ENCODE data around the gene CNN1.

Gene CNN1

GRCh38 chr19:11574689-11575088 lies 36.0 kb downstream of the CNN1 start:
- no peak for TF ChIP-seq CTCF (conservative IDR thresholded peaks at IDR 0.05; ENCODE audit: low read depth, low read length)
- H3K4me1 ChIP-seq (ENCODE audit: low read depth, poor library complexity, severe bottlenecking) = no peaks in the 10 kb centered on the region
- no peaks in the 10 kb centered on the region for H3K27me3 ChIP-seq (ENCODE audit: insufficient read depth, low read depth)
- no peak overlapping the region for H3K27ac ChIP-seq
- H4K20me1 ChIP-seq (ENCODE audit: insufficient read depth) = no peaks in the 10 kb centered on the region
- no peaks in the 10 kb centered on the region for H3K79me2 ChIP-seq (ENCODE audit: insufficient read depth, low read depth)
- H3K4me3 ChIP-seq (IDR thresholded peaks at IDR 0.05; ENCODE audit: insufficient read depth, low read depth, low read length) = no peak overlapping the region
- H3K9ac ChIP-seq = no peak overlapping the region
- H3K4me2 ChIP-seq = no peak overlapping the region
- H3K36me3 ChIP-seq (ENCODE audit: insufficient read depth) = no peaks in the 10 kb centered on the region
- H2AFZ ChIP-seq (ENCODE audit: low read depth) = no peak overlapping the region

GRCh38 chr19:11576227-11576626 lies 37.6 kb downstream of the CNN1 start:
- H3K4me1 ChIP-seq (ENCODE audit: low read depth, poor library complexity, severe bottlenecking) = peaks cover 2% of the 10 kb centered on the region
- H3K27me3 ChIP-seq (ENCODE audit: insufficient read depth, low read depth) = no peaks in the 10 kb centered on the region
- H3K79me2 ChIP-seq (ENCODE audit: insufficient read depth, low read depth) = no peaks in the 10 kb centered on the region
- TF ChIP-seq CTCF (conservative IDR thresholded peaks at IDR 0.05; ENCODE audit: low read depth, low read length) = no peak
- no peak overlapping the region for H3K4me2 ChIP-seq
- no peak overlapping the region for H3K27ac ChIP-seq
- no peaks in the 10 kb centered on the region for H3K36me3 ChIP-seq (ENCODE audit: insufficient read depth)
- no peak overlapping the region for H3K9ac ChIP-seq
- no peak overlapping the region for H2AFZ ChIP-seq (ENCODE audit: low read depth)
- no peaks in the 10 kb centered on the region for H4K20me1 ChIP-seq (ENCODE audit: insufficient read depth)
- H3K4me3 ChIP-seq (IDR thresholded peaks at IDR 0.05; ENCODE audit: insufficient read depth, low read depth, low read length) = no peak overlapping the region

GRCh38 chr19:11577451-11578257 lies 39.0 kb downstream of the CNN1 start, which contains the start of gene ACP5:
TSS of gene ACP5 (minus strand) at chr19:11577645. CDS start at chr19:11577317, 328 bp downstream.
- no peak for TF ChIP-seq CTCF (conservative IDR thresholded peaks at IDR 0.05; ENCODE audit: low read depth, low read length)
- no peak within 1 kb of the TSS for H3K27ac ChIP-seq
- no peak within 1 kb of the TSS for H3K4me3 ChIP-seq (IDR thresholded peaks at IDR 0.05; ENCODE audit: insufficient read depth, low read depth, low read length)
- H3K4me1 ChIP-seq (ENCODE audit: low read depth, poor library complexity, severe bottlenecking) = peaks cover 13% of the 10 kb centered on the region
- H3K27me3 ChIP-seq (ENCODE audit: insufficient read depth, low read depth) = no peaks in the 10 kb centered on the region
- no peak within 1 kb of the TSS for H3K4me2 ChIP-seq
- no peaks in the 10 kb centered on the region for H4K20me1 ChIP-seq (ENCODE audit: insufficient read depth)
- H2AFZ ChIP-seq (ENCODE audit: low read depth) = no peak within 1 kb of the TSS
- no peak within 1 kb of the TSS for H3K9ac ChIP-seq
- no peaks in the 10 kb centered on the region for H3K36me3 ChIP-seq (ENCODE audit: insufficient read depth)
- no peaks in the 10 kb centered on the region for H3K79me2 ChIP-seq (ENCODE audit: insufficient read depth, low read depth)

- TF ChIP-seq CTCF (conservative IDR thresholded peaks at IDR 0.05; ENCODE audit: low read depth, low read length) = no peak
- H3K4me3 ChIP-seq (IDR thresholded peaks at IDR 0.05; ENCODE audit: insufficient read depth, low read depth, low read length) = no peak overlapping the region
- H3K36me3 ChIP-seq (ENCODE audit: insufficient read depth) = no peaks in the 10 kb centered on the region
- no peak overlapping the region for H3K4me2 ChIP-seq
- H4K20me1 ChIP-seq (ENCODE audit: insufficient read depth) = no peaks in the 10 kb centered on the region
- no peak overlapping the region for H2AFZ ChIP-seq (ENCODE audit: low read depth)
- no peaks in the 10 kb centered on the region for H3K27me3 ChIP-seq (ENCODE audit: insufficient read depth, low read depth)
- H3K27ac ChIP-seq = no peak overlapping the region
- H3K79me2 ChIP-seq (ENCODE audit: insufficient read depth, low read depth) = no peaks in the 10 kb centered on the region
- peaks cover 13% of the 10 kb centered on the region for H3K4me1 ChIP-seq (ENCODE audit: low read depth, poor library complexity, severe bottlenecking)
- H3K9ac ChIP-seq = no peak overlapping the region
These were observed 39.8 kb downstream of the CNN1 start for GRCh38 chr19:11578258-11579142.
